ENCODE results near the gene CDC42SE2. TPM values are rescaled to one million over a fixed set of nuclear protein-coding genes. Genes with fewer than 3 reads are reported as not detected.

CDC42SE2 gene
- total RNA-seq, 4 donors from 2014 or later, result 23.9 to 29.6 (median 26.4) TPM

DNA sequence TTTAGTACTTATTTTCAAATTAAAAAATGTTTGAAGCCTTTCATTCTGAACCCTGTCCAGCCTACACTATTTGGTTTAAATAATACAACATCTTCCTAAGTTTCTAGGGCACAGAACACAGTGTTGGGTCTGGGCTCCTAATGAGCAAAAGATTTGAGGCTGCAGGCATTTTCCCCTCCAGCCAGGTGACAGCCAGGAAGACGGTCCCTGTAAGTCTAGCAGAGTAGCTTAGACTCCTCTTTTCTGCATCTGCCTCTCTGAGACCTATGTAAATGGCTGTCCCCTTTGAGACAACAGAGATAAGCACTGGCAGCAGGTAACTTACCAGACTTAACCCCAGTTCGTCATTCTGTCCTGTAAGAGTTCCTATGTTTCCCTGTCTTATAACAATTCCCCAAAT is 141.8 kb downstream of the CDC42SE2 start:
- peaks cover 0 to 51% of the 10 kb centered on the region in 2 donors for H3K36me3 ChIP-seq
- TF ChIP-seq, protein P1, sequence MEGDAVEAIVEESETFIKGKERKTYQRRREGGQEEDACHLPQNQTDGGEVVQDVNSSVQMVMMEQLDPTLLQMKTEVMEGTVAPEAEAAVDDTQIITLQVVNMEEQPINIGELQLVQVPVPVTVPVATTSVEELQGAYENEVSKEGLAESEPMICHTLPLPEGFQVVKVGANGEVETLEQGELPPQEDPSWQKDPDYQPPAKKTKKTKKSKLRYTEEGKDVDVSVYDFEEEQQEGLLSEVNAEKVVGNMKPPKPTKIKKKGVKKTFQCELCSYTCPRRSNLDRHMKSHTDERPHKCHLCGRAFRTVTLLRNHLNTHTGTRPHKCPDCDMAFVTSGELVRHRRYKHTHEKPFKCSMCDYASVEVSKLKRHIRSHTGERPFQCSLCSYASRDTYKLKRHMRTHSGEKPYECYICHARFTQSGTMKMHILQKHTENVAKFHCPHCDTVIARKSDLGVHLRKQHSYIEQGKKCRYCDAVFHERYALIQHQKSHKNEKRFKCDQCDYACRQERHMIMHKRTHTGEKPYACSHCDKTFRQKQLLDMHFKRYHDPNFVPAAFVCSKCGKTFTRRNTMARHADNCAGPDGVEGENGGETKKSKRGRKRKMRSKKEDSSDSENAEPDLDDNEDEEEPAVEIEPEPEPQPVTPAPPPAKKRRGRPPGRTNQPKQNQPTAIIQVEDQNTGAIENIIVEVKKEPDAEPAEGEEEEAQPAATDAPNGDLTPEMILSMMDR (IDR thresholded peaks at IDR 0.05 in 4 of 5, conservative IDR thresholded peaks at IDR 0.05 in 1 of 5), result no peak
- TF ChIP-seq POLR2A (IDR thresholded peaks at IDR 0.05), result no peak
- intact Hi-C loops (cut with DNase I; ENCODE audit: low total_unique reads), result no loop called here
- ATAC-seq, result no peak
- no peaks in the 10 kb centered on the region for H3K4me1 ChIP-seq
- in situ Hi-C loops (cut with MboI; ENCODE audit: low sequenced_read_pairs in 4 of 4), result loop anchor here in 1 of 4 donors (25.0 kb wide), 1 partner anchor 243 kb away; the partner anchor contains the start of genes HINT1 and LYRM7
- no peak for DNase-seq
- H3K4me3 ChIP-seq, result no peak overlapping the region
- H3K27ac ChIP-seq, result no peak overlapping the region
- H3K9me3 ChIP-seq, result peaks cover 0 to 4% (median 0%) of the 10 kb centered on the region in 3 donors
- no peaks in the 10 kb centered on the region for H3K27me3 ChIP-seq

DNA sequence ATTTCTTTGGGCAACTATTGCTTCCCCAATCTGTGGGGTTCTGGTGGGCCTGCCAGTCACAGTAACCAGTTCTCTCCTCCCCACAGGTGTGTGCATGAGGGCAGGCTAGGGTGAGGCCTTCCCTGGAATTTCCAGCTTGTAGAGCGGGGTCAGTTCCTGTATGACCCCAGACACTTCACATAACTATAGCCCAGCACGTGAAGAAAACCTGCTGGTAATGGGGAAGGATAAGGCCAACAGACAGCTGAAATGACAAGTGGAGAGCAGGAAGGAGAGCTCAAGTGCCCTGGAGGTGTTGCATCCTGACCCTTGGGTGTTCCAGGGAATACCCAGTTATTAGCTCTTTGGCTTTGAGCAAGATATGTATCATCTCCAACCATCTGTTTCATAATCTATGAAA is 142.2 kb downstream of the CDC42SE2 start:
- no peak overlapping the region for H3K4me3 ChIP-seq
- in situ Hi-C loops (cut with MboI; ENCODE audit: low sequenced_read_pairs in 4 of 4), result loop anchor here in 1 of 4 donors (25.0 kb wide), 1 partner anchor 244 kb away; the partner anchor contains the start of genes HINT1 and LYRM7
- intact Hi-C loops (cut with DNase I; ENCODE audit: low total_unique reads), result no loop called here
- H3K27me3 ChIP-seq, result no peaks in the 10 kb centered on the region
- no peak for TF ChIP-seq POLR2A (IDR thresholded peaks at IDR 0.05)
- TF ChIP-seq, protein P1 (IDR thresholded peaks at IDR 0.05 in 4 of 5, conservative IDR thresholded peaks at IDR 0.05 in 1 of 5), result no peak
- ATAC-seq (no peak), DNase-seq (no peak)
- H3K9me3 ChIP-seq, result peaks cover 0 to 4% (median 0%) of the 10 kb centered on the region in 3 donors
- H3K4me1 ChIP-seq, result no peaks in the 10 kb centered on the region
- peaks cover 0 to 49% of the 10 kb centered on the region in 2 donors for H3K36me3 ChIP-seq
- H3K27ac ChIP-seq, result no peak overlapping the region

DNA sequence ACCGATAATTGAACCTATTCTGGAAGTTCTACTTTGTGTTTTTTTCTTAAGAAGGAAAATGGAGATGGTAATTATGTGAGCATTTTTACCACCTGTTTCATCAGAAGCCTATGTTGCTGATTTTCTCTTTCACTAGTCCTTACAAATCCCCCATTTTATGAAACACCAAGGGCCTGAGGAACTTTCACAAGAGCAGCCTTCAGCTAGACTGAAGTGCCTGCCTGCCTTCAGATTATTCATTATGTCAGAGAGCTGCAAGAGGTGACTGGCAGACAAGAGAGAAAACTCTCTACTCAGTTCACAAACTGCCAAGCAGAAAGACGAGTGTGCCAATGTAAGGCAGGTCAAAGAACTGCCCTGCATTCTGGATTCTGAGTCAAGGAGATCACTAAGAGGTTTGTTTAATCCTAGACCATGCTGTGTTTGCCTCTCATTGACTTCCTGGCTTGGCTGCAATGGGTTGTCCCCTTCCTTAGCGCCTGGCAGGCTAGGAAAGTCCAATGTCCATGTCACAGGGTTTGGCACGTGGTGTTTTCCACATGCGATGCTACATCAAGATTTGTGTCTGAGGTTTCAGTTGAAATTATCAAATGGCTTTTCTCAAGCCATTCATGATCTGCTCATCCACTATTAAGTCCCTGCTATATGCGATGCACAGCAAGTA is 143.3 kb downstream of the CDC42SE2 start:
- H3K4me3 ChIP-seq, result no peak overlapping the region
- no peaks in the 10 kb centered on the region for H3K4me1 ChIP-seq
- peaks cover 0 to 4% (median 0%) of the 10 kb centered on the region in 3 donors for H3K9me3 ChIP-seq
- peaks cover 0 to 42% of the 10 kb centered on the region in 2 donors for H3K36me3 ChIP-seq
- intact Hi-C loops (cut with DNase I; ENCODE audit: low total_unique reads), result no loop called here
- in situ Hi-C loops (cut with MboI; ENCODE audit: low sequenced_read_pairs in 4 of 4), result loop anchor here in 1 of 4 donors (25.0 kb wide), 1 partner anchor 245 kb away; the partner anchor contains the start of genes HINT1 and LYRM7
- H3K27ac ChIP-seq, result no peak overlapping the region
- ATAC-seq (no peak), DNase-seq (no peak)
- TF ChIP-seq POLR2A (IDR thresholded peaks at IDR 0.05), result no peak
- TF ChIP-seq, protein P1 (IDR thresholded peaks at IDR 0.05 in 4 of 5, conservative IDR thresholded peaks at IDR 0.05 in 1 of 5), result no peak
- H3K27me3 ChIP-seq, result no peaks in the 10 kb centered on the region

DNA sequence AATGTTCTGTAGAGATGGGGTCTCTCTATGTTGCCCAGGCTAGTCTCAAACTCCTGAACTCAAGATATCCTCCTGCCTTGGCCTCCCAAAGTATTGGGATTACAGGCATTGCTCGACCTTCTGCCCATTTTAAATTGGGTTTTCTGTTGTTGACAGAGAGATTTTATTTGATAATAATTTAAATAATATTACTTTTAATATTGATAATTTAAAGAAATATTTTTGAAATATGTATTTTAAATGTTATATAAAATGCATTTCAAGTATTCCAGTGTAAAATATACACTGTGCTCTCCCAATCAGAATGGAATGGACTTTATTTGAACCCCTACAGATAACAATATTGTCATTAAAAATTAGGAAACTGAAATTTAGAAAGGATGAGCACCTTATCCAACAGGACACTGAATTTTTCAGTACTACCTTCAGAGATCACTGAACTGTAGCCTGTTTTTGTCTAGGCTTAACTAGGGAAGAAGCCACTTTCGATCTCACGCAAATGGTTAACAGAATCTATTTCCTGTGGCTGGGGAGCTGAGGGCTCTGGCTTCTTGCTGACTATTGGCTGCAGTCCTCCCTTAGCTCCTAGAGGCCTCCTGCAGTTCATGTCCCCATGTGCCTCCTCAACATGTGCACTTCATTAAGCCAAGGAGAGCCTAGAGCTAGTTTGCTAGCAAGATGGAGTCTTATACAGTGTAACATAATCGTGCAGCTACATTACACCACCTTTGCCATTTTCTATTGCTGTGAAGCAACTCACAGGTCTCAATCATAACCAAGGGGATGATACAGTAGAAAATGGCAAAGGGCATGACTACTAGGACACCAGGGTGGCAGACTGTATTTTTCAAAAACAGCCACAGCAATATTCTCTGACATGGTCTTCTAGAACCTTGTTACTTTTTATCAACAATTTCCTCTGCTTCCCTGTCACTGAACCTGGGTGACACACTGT is 150.0 kb downstream of the CDC42SE2 start:
- TF ChIP-seq POLR2A (IDR thresholded peaks at IDR 0.05), result no peak
- TF ChIP-seq, protein P1 (IDR thresholded peaks at IDR 0.05 in 4 of 5, conservative IDR thresholded peaks at IDR 0.05 in 1 of 5), result no peak
- ATAC-seq (no peak), DNase-seq (no peak)
- H3K4me3 ChIP-seq, result no peak overlapping the region
- no peaks in the 10 kb centered on the region for H3K9me3 ChIP-seq
- intact Hi-C loops (cut with DNase I; ENCODE audit: low total_unique reads), result loop anchor here (10.0 kb wide), 2 partner anchors 149 to 1509 kb away; partner anchors contain the start of genes CDC42SE2 and CHSY3
- no peaks in the 10 kb centered on the region for H3K27me3 ChIP-seq
- H3K27ac ChIP-seq, result no peak overlapping the region
- in situ Hi-C loops (cut with MboI; ENCODE audit: low sequenced_read_pairs in 4 of 4), result loop anchor here (10.0 to 25.0 kb wide), 2 partner anchors 249 to 252 kb away; partner anchors contain the start of genes HINT1 (in 4 of the 4) and LYRM7 (in 1 of the 4)
- H3K36me3 ChIP-seq, result peaks cover 0 to 4% of the 10 kb centered on the region in 2 donors
- H3K4me1 ChIP-seq, result no peaks in the 10 kb centered on the region
